GM12878 (cell line): Measurements from ENCODE around the gene PAQR7. TPM values are rescaled to one million over a fixed set of nuclear protein-coding genes. Genes with fewer than 3 reads are reported as not detected.
A peak's percentile ranks its signal among the peaks of the same experiment; 100 is the strongest.

Experiments used
- BACH1 ChIP-seq: fragments of 450-650 bp; IDR thresholded peaks from 2 replicates; pipeline ENCODE4 v1.6.1; 2017; ENCODE audit warnings: mild to moderate bottlenecking, borderline replicate concordance
- BHLHE40 ChIP-seq, 2 experiments: fragments of 450-650 bp in 1 of 2; IDR thresholded peaks; 2 replicates each; pipeline ENCODE4 v1.6.1; 2011 to 2017; ENCODE audit warnings: low read depth in 2 of 2, borderline replicate concordance in 1 of 2, improper control_type of control experiment in 1 of 2, low read length in 1 of 2, mild to moderate bottlenecking in 1 of 2
- EED ChIP-seq: sonication (generic); IDR thresholded peaks from 2 replicates; pipeline ENCODE4 v1.6.1; 2016; ENCODE audit warnings: antibody characterized with exemption, low read depth
- FOXK2 ChIP-seq: fragments of 450-650 bp; IDR thresholded peaks from 2 replicates; pipeline ENCODE4 v1.6.1; 2017; ENCODE audit warnings: mild to moderate bottlenecking, moderate library complexity
- HDGF ChIP-seq: fragments of 450-650 bp; IDR thresholded peaks from 2 replicates; pipeline ENCODE4 v1.6.1; 2016; ENCODE audit warnings: antibody characterized with exemption
- IRF4 ChIP-seq: IDR thresholded peaks from 2 replicates; pipeline ENCODE4 v1.6.1; 2011; ENCODE audit warnings: low read depth, low read length
- NFXL1 ChIP-seq: fragments of 450-650 bp; IDR thresholded peaks from 2 replicates; pipeline ENCODE4 v1.6.1; 2017; ENCODE audit warnings: antibody characterized with exemption, mild to moderate bottlenecking, borderline replicate concordance
- NRF1 ChIP-seq: conservative IDR thresholded peaks from 2 replicates; pipeline ENCODE4 v1.6.1; 2011; ENCODE audit warnings: mild to moderate bottlenecking, low read depth, low read length, improper control_type of control experiment
- POLR2AphosphoS5 ChIP-seq: IDR thresholded peaks from 2 replicates; pipeline ENCODE4 v1.6.1; 2011; ENCODE audit warnings: mild to moderate bottlenecking, low read length, inconsistent platforms
- PRDM15 ChIP-seq: fragments of 450-650 bp; formaldehyde crosslinking; IDR thresholded peaks from 2 replicates; pipeline ENCODE4 v1.4.0; 2020; ENCODE audit warnings: mild to moderate bottlenecking, moderate library complexity
- RELA ChIP-seq: fragments of 450-650 bp; IDR thresholded peaks from 2 replicates; pipeline ENCODE4 v1.8.0; 2014; ENCODE audit warnings: borderline replicate concordance; ENCODE audit not compliant: partially characterized antibody
- RELB ChIP-seq: fragments of 450-650 bp; IDR thresholded peaks from 2 replicates; pipeline ENCODE4 v1.6.1; 2017; ENCODE audit warnings: low read depth, mild to moderate bottlenecking, moderate library complexity
- SIN3A ChIP-seq: IDR thresholded peaks from 2 replicates; pipeline ENCODE4 v1.6.1; 2012; ENCODE audit warnings: low read depth, low read length, improper control_type of control experiment
- SIX5 ChIP-seq: IDR thresholded peaks from 2 replicates; pipeline ENCODE4 v1.6.1; 2011; ENCODE audit warnings: mild to moderate bottlenecking, low read depth, low read length, moderate library complexity; ENCODE audit not compliant: severe bottlenecking
- SMAD5 ChIP-seq: IDR thresholded peaks from 2 replicates; pipeline ENCODE4 v1.6.1; 2016; ENCODE audit warnings: antibody characterized with exemption, low read depth
- SP1 ChIP-seq: IDR thresholded peaks from one replicate; pipeline ENCODE4 v1.6.1; 2011; ENCODE audit warnings: low read depth, low read length
- SPI1 ChIP-seq: IDR thresholded peaks from 2 replicates; pipeline ENCODE4 v1.6.1; 2011; ENCODE audit warnings: low read depth, mild to moderate bottlenecking, low read length, moderate library complexity, borderline replicate concordance; ENCODE audit not compliant: insufficient read depth
- TAF1 ChIP-seq: IDR thresholded peaks from 2 replicates; pipeline ENCODE4 v1.6.1; 2011; ENCODE audit warnings: mild to moderate bottlenecking, low read depth, low read length, borderline replicate concordance
- TCF3 ChIP-seq: IDR thresholded peaks from 2 replicates; pipeline ENCODE4 v1.6.1; 2012; ENCODE audit warnings: low read depth, mild to moderate bottlenecking, low read length, borderline replicate concordance; ENCODE audit not compliant: insufficient read depth
- ZBTB4 ChIP-seq: fragments of 450-650 bp; formaldehyde crosslinking; IDR thresholded peaks from 2 replicates; pipeline ENCODE4 v1.4.0; 2022; ENCODE audit warnings: mild to moderate bottlenecking, moderate library complexity
- ZNF24 ChIP-seq: fragments of 450-650 bp; IDR thresholded peaks from 2 replicates; pipeline ENCODE4 v1.6.1; 2017; ENCODE audit warnings: antibody characterized with exemption, mild to moderate bottlenecking
- ZZZ3 ChIP-seq: IDR thresholded peaks from 2 replicates; pipeline ENCODE4 v1.6.1; 2011; ENCODE audit warnings: low read depth; ENCODE audit not compliant: control insufficient read depth, insufficient read length
- polyA plus RNA-seq, 11 experiments: library from polyadenylated mRNA; depleted of rRNA in 4 of 11; unstranded in 6 of 11; stranded (reverse) in 5 of 11; fragments of >200 nt; fragmentation: Nextera tagmentation in 4 of 11; fragmentation: Illumina TruSeq in 1 of 11; extraction: Ambion mirVana in 4 of 11; extraction: Trizol in 1 of 11; gene quantifications; 1 replicate in 1 of 11; 2 replicates in 10 of 11; pipeline versions ENCODE4 v1.2.1 to v1.2.3, GENCODE V29; 2011 to 2016; ENCODE audit warnings: inconsistent platforms in 2 of 11, missing spikeins in 2 of 11, low read depth in 1 of 11
- total RNA-seq, 4 experiments: library from RNA; depleted of rRNA in 3 of 4; stranded (reverse); fragments of >200 nt in 3 of 4; fragmentation: Illumina TruSeq in 1 of 4; extraction: Trizol in 1 of 4; gene quantifications; 2 replicates each; pipeline versions ENCODE4 v1.2.1 to v1.2.3, GENCODE V29; 2013 to 2021

The PAQR7 gene
- total and polyA plus RNA-seq, 10 of the 15 experiments (the other 5 are each of a cell fraction or from before 2014, with no cell fraction given), result 1.1 to 8.8 (median 5.2) TPM

- TF ChIP-seq SP1 (peak; percentile 68), IRF4 (no peak), NRF1 (no peak), POLR2AphosphoS5 (peak; percentile 90), ZZZ3 (no peak), PRDM15 (CRISPR knock-in tag) (no peak), RELB (no peak), SMAD5 (no peak; the same call in 1 of the 2 replicates), SIX5 (no peak), NFXL1 (no peak), EED (peak; percentile 20), TAF1 (peak; percentile 95), BHLHE40 (IDR thresholded peaks at IDR 0.05; ENCODE audit: borderline replicate concordance in 1 of 2, low read depth in 2 of 2, low read length in 1 of 2) (peak; percentile 41 to 63; a peak in 3 of 4 replicates), ZNF24 (0 out of 2 replicates have a peak, but pooled peaks have one; percentile 39), BACH1 (peak; percentile 92), FOXK2 (peak; percentile 75), SPI1 (no peak), HDGF (peak; percentile 95; the same call in 1 of the 2 replicates), ZBTB4 (CRISPR knock-in tag) (no peak), RELA (peak; percentile 39), TCF3 (peak; percentile 50; the same call in 1 of the 2 replicates), SIN3A (peak; percentile 98)
These were observed 16.4 kb downstream of the PAQR7 start, which contains the start of gene AUNIP (continued) for GRCh38 chr1:25858906-25859789.
